Nephron (organoid): ENCODE measurements around the gene VASH2.

ENCODE experiments used
- H3K27ac Mint-ChIP-seq, 3 experiments: 2 replicates each; pipeline ENCODE4 v1.8.0; 2020; ENCODE audit warnings: mixed read lengths in 3 of 3, mild to moderate bottlenecking in 2 of 3, moderate library complexity in 1 of 3
- H3K27me3 Mint-ChIP-seq: 2 replicates; pipeline ENCODE4 v1.8.0; 2021; ENCODE audit warnings: low read depth, mild to moderate bottlenecking, moderate library complexity, mixed read lengths
- H3K36me3 Mint-ChIP-seq: 2 replicates; pipeline ENCODE4 v1.8.0; 2020; ENCODE audit warnings: low read depth, mixed read lengths
- H3K4me1 Mint-ChIP-seq: 2 replicates; pipeline ENCODE4 v1.8.0; 2020; ENCODE audit warnings: mixed read lengths
- H3K4me3 Mint-ChIP-seq, 3 experiments: 2 replicates each; pipeline ENCODE4 v1.8.0; 2020; ENCODE audit warnings: mild to moderate bottlenecking in 3 of 3, mixed read lengths in 3 of 3, moderate library complexity in 2 of 3
- H3K9me3 Mint-ChIP-seq: 2 replicates; pipeline ENCODE4 v1.8.0; 2020; ENCODE audit warnings: mixed read lengths
- CTCF ChIP-seq, 3 experiments: fragments of 200-600 bp; sonication (generic); IDR thresholded peaks; one replicate each; pipeline ENCODE4 v1.5.0; 2021; ENCODE audit warnings: antibody characterized with exemption in 3 of 3; ENCODE audit not compliant: unreplicated experiment in 3 of 3

VASH2 gene

GRCh38 chr1:212945056-212945455 is 5.3 kb upstream of the VASH2 start:
- peak overlapping the region in 1 of 3 experiments; percentile 16 for H3K27ac Mint-ChIP-seq
- H3K36me3 Mint-ChIP-seq = no peaks in the 10 kb centered on the region
- no peak overlapping the region for H3K4me3 Mint-ChIP-seq
- H3K9me3 Mint-ChIP-seq = peaks cover 13% of the 10 kb centered on the region
- H3K27me3 Mint-ChIP-seq = peaks cover 4% of the 10 kb centered on the region
- peaks cover 22% of the 10 kb centered on the region for H3K4me1 Mint-ChIP-seq
- no peak for TF ChIP-seq CTCF (IDR thresholded peaks at IDR 0.05; ENCODE audit: unreplicated experiment in 3 of 3)

GRCh38 chr1:212945463-212946160 is 4.7 kb upstream of the VASH2 start:
- peaks cover 25% of the 10 kb centered on the region for H3K4me1 Mint-ChIP-seq
- H3K36me3 Mint-ChIP-seq = no peaks in the 10 kb centered on the region
- TF ChIP-seq CTCF (IDR thresholded peaks at IDR 0.05; ENCODE audit: unreplicated experiment in 3 of 3) = no peak
- H3K9me3 Mint-ChIP-seq = peaks cover 10% of the 10 kb centered on the region
- H3K27ac Mint-ChIP-seq = peak overlapping the region in 1 of 3 experiments; percentile 16
- H3K4me3 Mint-ChIP-seq = no peak overlapping the region
- H3K27me3 Mint-ChIP-seq = peaks cover 9% of the 10 kb centered on the region

- no peaks in the 10 kb centered on the region for H3K9me3 Mint-ChIP-seq
- H3K27ac Mint-ChIP-seq = no peak overlapping the region
- peaks cover 9% of the 10 kb centered on the region for H3K27me3 Mint-ChIP-seq
- H3K4me3 Mint-ChIP-seq = no peak overlapping the region
- no peak for TF ChIP-seq CTCF (IDR thresholded peaks at IDR 0.05; ENCODE audit: unreplicated experiment in 3 of 3)
- H3K36me3 Mint-ChIP-seq = no peaks in the 10 kb centered on the region
- peaks cover 27% of the 10 kb centered on the region for H3K4me1 Mint-ChIP-seq
Measured at GRCh38 chr1:212946872-212947271, 3.5 kb upstream of the VASH2 start.

GRCh38 chr1:212949771-212950170 is 570 bp upstream of the VASH2 start:
- H3K36me3 Mint-ChIP-seq = peaks cover 16% of the 10 kb centered on the region
- peaks cover 6% of the 10 kb centered on the region for H3K27me3 Mint-ChIP-seq
- peaks cover 56% of the 10 kb centered on the region for H3K4me1 Mint-ChIP-seq

GRCh38 chr1:212951126-212951946 is 995 bp downstream of the VASH2 start:
- Mint-ChIP-seq H3K27ac (peak overlapping the region; percentile 66 to 91 (median 91)), H3K4me3 (peak overlapping the region; percentile 91 to 96 (median 96)), H3K9me3 (no peaks in the 10 kb centered on the region), H3K4me1 (peaks cover 58% of the 10 kb centered on the region), H3K27me3 (peaks cover 6% of the 10 kb centered on the region), H3K36me3 (peaks cover 28% of the 10 kb centered on the region)
- TF ChIP-seq CTCF (IDR thresholded peaks at IDR 0.05; ENCODE audit: unreplicated experiment in 3 of 3) = no peak

More at GRCh38 chr1:212949771-212950170, 570 bp upstream of the VASH2 start:
- Mint-ChIP-seq H3K27ac (peak overlapping the region; percentile 37 to 91 (median 68)), H3K9me3 (no peaks in the 10 kb centered on the region), H3K4me3 (peak overlapping the region; percentile 91 to 96 (median 96))
- TF ChIP-seq CTCF (IDR thresholded peaks at IDR 0.05; ENCODE audit: unreplicated experiment in 3 of 3) = no peak
